AG08395 (cell line): ENCODE data around the gene ZIC4.

Experiments
- DNase-seq: peaks from one replicate; pipeline ENCODE4 v3.0.0; 2012; ENCODE audit warnings: mixed read lengths, low spot score

Gene ZIC4

GRCh38 chr3:147370349-147370748 lies 36.0 kb downstream of the ZIC4 start:
- DNase-seq: no peak

GRCh38 chr3:147369661-147370123 lies 36.7 kb downstream of the ZIC4 start:
- DNase-seq: no peak

- DNase-seq: no peak
Measured at GRCh38 chr3:147369231-147369630, 37.1 kb downstream of the ZIC4 start.

GRCh38 chr3:147368561-147369221 lies 37.7 kb downstream of the ZIC4 start:
- DNase-seq: no peak

GRCh38 chr3:147368151-147368550 lies 38.2 kb downstream of the ZIC4 start:
- DNase-seq: no peak

- DNase-seq: no peak
Measured at GRCh38 chr3:147367676-147368075, 38.7 kb downstream of the ZIC4 start.

DNA sequence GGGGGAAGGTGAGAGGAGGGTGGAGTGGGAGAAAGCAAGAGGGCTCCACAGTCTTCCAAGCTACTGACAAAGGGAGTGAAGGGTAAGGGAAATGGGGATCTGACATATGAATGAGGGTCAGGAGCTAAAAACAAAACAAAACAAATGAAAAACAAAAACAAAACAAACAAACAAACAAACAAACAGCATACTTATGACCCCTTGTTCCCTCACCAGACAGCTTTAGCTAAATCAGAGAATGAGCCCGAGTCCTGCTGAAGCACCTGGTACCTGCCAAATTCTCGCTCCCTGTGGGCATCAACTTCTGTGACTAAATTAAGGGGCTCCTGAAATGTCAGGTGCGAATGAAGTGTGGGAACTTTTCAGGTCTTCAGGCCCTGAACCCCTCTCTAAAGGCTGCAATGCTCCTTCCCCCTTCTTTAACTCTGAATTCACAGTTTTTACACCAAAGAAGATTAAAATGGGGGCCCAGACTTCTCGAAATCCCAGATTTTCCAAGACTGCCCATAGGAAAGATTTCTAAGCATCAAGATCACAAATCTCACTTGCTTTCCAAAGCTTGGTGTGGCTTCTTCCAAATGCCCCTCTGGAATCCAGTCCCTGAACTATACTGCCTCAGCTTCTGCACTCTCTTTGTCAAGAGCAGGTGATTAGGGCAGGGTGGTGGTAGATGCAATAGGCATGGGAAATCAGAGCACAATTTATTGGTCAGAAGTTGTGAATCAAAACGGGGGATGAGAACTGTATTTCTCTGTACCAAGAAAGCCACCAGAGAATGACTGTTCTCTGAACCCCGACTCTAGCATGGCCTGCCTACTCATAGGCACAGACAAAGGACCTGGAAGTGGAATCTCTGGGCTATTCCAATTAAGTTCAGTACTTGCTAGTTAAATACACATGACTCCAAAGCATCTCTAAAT lies 40.9 kb downstream of the ZIC4 start:
- no peak for DNase-seq

DNA sequence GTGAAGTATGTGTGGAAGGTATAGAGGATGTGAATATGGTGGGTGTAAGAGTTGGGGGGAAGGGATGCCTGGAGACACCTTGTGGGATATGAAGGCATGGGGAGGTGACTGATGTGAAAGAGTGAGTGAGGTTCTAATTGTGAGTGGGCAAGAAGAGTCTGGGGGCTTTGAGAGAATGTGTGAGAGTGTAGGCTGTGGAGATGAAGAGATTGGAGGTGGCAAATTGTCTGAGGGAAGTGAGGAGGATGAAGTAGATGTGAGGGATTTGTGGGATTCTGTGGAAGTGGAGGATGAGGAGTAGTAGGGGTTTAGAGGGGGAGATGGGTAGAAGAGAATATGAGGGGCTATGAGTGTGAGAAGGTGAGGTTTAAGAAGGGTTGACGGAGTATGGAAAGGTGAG lies 41.6 kb downstream of the ZIC4 start:
- no peak for DNase-seq

- no peak for DNase-seq
Measured at GRCh38 chr3:147361454-147362420, 44.6 kb downstream of the ZIC4 start.

DNA sequence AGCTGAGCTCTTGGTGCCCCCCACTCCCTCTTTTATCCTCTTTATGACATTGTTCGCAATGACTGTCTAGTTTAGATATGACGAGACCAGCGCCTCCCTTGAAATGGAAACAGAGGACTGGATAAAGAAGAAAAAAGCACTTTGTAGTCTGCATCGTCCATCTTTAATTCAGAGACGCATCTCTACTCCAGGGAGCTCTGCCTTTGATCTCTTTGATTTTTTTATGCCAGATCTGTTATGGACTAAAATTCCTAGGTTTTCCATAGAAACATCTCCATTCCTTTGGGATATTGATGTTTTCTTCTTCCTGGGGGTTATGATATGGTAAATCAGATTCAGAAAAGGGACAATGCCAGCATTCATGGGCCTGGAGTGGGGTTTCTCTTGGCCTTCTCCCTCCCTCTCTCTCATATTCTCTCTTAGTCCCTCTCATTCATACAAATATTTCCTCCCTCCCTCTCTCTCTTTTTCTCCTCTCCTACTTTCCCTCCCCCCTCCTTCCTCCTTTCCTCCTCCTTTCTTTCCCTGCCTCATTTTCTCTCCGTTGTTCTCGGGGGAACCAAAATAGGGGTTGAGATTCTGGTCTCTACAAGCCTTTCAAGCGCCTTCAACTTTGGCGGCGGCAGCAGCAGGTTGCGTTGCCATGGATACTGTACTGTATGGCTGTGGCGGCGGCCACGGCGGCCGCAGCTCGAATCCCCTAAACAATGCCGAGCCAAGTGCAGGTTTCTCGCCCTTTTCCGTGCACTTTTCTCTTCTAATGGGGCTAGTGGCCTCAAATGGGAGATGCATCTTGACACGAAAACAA lies 45.5 kb downstream of the ZIC4 start:
- DNase-seq: no peak

GRCh38 chr3:147360051-147360439 lies 46.3 kb downstream of the ZIC4 start:
- no peak for DNase-seq

DNA sequence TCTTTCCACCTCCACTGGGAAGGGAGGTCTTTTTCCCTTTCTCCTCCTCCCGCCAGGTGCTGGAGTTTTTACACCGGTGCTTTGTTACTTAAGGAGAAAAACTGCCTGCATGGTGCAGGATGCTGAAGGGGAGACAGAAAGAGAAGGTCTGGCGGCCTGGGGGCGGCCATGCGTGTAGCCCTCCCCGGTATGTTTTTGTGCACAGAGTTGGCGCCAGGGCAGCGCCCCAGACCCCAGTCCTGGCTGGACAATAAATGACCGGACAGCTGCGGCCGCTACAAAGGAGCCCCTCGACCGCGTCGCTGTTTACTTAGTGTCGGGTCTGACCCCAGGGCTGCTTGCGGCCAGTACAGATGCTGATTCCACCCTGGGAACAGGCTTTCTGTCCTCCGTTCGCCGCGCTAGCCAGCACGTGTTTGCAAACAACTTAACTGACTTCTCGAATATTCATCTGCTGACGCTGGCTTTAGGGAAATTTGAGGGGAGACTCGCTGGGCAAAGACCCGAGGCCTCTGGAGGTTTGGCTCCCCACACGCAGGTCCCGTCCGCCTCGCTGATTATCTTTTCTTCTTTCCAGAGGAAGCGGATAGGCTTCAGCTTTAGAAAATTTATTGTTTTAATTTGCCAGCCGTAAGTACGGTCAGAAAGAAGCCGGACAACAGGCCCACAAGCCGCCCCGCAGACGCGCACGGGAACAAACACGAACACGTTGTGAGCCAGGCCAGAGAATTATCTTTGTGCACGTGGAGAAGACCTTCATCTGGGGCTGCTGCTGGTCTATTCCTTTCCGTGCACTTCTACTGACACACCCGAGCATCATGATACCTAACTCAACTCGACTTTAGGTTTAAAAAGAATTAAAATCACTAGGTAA lies 46.9 kb downstream of the ZIC4 start:
- no peak for DNase-seq

GRCh38 chr3:147358144-147358992 lies 48.0 kb downstream of the ZIC4 start:
- DNase-seq: no peak

GRCh38 chr3:147356909-147357900 lies 49.1 kb downstream of the ZIC4 start:
- no peak for DNase-seq

- DNase-seq: no peak
Measured at GRCh38 chr3:147356145-147356908, 50.0 kb downstream of the ZIC4 start.

- no peak for DNase-seq
Measured at GRCh38 chr3:147355753-147356090, 50.6 kb downstream of the ZIC4 start.

- DNase-seq: no peak
Measured at GRCh38 chr3:147355084-147355752, 51.1 kb downstream of the ZIC4 start.
